Upper lobe of left lung (tissue), 4 donors: ENCODE results near the gene INHBC.

Source experiments
- POLR2A ChIP-seq, 4 donors: fragments of 450-650 bp; IDR thresholded peaks; one replicate each; pipeline ENCODE4 v1.5.1; 2016 to 2017; ENCODE audit warnings: antibody characterized with exemption in 4 of 4, mild to moderate bottlenecking in 2 of 4
- TF ChIP-seq, protein P1 (sequence below), 6 experiments: fragments of 450-650 bp in 4 of 6; fragments of 200-600 bp in 2 of 6; sonication (generic) in 2 of 6; IDR thresholded peaks; one replicate each; pipeline ENCODE4 v1.5.1; 2016 to 2019; ENCODE audit warnings: antibody characterized with exemption in 6 of 6

GRCh38 chr12:57430931-57431566 lies 3.5 kb upstream of the INHBC start, which contains the start of gene R3HDM2:
- TF ChIP-seq, protein P1, sequence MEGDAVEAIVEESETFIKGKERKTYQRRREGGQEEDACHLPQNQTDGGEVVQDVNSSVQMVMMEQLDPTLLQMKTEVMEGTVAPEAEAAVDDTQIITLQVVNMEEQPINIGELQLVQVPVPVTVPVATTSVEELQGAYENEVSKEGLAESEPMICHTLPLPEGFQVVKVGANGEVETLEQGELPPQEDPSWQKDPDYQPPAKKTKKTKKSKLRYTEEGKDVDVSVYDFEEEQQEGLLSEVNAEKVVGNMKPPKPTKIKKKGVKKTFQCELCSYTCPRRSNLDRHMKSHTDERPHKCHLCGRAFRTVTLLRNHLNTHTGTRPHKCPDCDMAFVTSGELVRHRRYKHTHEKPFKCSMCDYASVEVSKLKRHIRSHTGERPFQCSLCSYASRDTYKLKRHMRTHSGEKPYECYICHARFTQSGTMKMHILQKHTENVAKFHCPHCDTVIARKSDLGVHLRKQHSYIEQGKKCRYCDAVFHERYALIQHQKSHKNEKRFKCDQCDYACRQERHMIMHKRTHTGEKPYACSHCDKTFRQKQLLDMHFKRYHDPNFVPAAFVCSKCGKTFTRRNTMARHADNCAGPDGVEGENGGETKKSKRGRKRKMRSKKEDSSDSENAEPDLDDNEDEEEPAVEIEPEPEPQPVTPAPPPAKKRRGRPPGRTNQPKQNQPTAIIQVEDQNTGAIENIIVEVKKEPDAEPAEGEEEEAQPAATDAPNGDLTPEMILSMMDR (IDR thresholded peaks at IDR 0.05): peak in 1 of 6 experiments; percentile 38
- TF ChIP-seq POLR2A (IDR thresholded peaks at IDR 0.05): peak in 3 of 4 donors; percentile 82 to 95 (median 88)
